ENCODE data around the gene CCT6A.
"Not testable (repeated sequence)": the region's sequence is repeated elsewhere in the genome, so short reads cannot be mapped to it uniquely, and the experiment has no call there.

CCT6A gene

DNA sequence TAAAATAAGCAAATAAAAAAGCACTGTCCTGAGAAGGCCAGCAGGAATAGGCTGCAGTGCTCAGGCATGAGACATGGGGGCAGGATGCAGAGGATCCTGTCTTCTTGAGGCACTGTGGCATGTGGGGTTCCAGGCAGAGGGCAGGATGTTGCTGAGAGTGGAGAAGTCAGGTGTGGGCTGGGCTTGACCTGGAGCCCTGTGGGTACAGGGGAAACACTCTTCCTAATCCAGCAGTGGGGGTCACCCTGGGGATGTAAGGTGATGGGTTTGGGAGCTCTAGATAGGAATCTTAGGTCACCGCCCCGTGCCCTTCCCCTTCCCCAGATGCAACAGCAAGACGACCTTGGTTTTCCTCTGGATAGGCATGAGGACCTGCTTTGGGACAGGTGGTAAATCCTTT, 26.1 kb downstream of the CCT6A start:
- Mint-ChIP-seq H3K36me3 (peaks cover 43 to 48% of the 10 kb centered on the region in 2 donors), H3K27ac (no peak overlapping the region), H3K4me1 (peaks cover 2 to 10% of the 10 kb centered on the region in 2 donors), H3K9me3 (no peaks in the 10 kb centered on the region), H3K27me3 (no peaks in the 10 kb centered on the region), H3K4me3 (no peak overlapping the region)
- no peak for DNase-seq
- ATAC-seq (replicated peaks), result no peak

DNA sequence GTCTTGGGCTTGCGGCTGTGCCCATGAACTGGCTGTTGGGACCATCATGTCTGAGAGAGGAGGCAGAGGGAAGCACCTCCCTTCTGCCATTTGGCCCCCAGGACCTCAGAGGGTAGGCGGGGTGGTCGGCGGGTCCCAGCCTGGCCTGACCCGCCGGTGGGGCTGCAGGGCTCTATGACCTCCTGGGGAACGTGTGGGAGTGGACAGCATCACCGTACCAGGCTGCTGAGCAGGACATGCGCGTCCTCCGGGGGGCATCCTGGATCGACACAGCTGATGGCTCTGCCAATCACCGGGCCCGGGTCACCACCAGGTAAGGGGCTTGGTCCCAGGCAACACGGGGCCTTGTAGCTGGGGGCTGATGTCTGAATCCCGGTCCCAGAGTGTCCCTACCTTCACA, 26.6 kb downstream of the CCT6A start:
- H3K36me3 Mint-ChIP-seq, result peaks cover 39 to 45% of the 10 kb centered on the region in 2 donors
- DNase-seq (no peak), ATAC-seq (replicated peaks) (no peak)
- H3K27ac Mint-ChIP-seq, result no peak overlapping the region
- no peaks in the 10 kb centered on the region for H3K9me3 Mint-ChIP-seq
- no peaks in the 10 kb centered on the region for H3K27me3 Mint-ChIP-seq
- peaks cover 2 to 10% of the 10 kb centered on the region in 2 donors for H3K4me1 Mint-ChIP-seq
- H3K4me3 Mint-ChIP-seq, result no peak overlapping the region

DNA sequence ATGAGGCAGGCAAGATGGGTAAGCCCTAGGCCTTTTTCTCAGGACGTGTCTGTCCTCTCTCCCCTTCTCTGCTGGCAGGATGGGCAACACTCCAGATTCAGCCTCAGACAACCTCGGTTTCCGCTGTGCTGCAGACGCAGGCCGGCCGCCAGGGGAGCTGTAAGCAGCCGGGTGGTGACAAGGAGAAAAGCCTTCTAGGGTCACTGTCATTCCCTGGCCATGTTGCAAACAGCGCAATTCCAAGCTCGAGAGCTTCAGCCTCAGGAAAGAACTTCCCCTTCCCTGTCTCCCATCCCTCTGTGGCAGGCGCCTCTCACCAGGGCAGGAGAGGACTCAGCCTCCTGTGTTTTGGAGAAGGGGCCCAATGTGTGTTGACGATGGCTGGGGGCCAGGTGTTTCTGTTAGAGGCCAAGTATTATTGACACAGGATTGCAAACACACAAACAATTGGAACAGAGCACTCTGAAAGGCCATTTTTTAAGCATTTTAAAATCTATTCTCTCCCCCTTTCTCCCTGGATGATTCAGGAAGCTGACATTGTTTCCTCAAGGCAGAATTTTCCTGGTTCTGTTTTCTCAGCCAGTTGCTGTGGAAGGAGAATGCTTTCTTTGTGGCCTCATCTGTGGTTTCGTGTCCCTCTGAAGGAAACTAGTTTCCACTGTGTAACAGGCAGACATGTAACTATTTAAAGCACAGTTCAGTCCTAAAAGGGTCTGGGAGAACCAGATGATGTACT, 28.1 kb downstream of the CCT6A start:
- H3K4me3 Mint-ChIP-seq, result no peak overlapping the region
- DNase-seq (no peak), ATAC-seq (replicated peaks) (no peak)
- no peaks in the 10 kb centered on the region for H3K9me3 Mint-ChIP-seq
- H3K4me1 Mint-ChIP-seq, result peaks cover 0 to 5% of the 10 kb centered on the region in 2 donors
- H3K27me3 Mint-ChIP-seq, result no peaks in the 10 kb centered on the region
- H3K36me3 Mint-ChIP-seq, result peaks cover 43 to 50% of the 10 kb centered on the region in 2 donors
- peak overlapping the region; percentile 71 for H3K27ac Mint-ChIP-seq

DNA sequence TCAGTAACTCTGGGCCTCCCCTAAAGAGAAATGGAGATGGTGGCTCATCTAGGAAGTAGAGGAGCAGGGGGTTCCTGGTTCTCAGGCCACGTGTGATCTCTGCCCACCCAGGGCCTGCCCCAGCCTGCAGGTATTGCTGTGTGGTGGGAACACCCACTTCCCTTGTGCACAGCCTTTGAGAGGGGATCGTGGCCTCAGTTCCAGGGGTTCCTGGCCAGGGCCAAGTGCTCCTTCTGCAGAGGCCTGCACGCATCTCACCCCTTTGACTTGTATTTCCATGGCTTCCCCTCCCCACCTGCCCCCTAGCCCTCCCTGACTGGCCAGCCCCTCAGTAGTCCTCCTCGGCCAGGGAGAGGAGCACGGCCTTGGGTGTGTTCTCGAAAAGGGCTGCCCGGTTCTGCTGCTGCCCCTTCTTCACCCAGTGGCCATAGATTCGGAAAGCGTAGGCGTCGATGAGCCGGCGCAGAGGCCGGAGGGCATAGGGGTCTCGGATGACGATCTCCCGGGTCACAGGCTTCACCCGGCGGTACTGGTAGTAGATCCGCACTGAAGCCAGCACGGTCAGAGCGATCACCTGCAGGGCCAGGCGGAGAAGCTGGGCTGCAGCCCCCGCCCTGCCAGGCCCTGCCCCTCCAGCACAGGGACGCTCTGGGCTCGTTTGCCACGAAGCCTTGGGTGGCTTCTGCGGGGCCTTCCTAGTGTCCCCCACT, 29.3 kb downstream of the CCT6A start:
- DNase-seq; H3K27me3 Mint-ChIP-seq; ATAC-seq (replicated peaks); H3K4me3 Mint-ChIP-seq; H3K4me1 Mint-ChIP-seq; H3K9me3 Mint-ChIP-seq: not testable (repeated sequence)
- Mint-ChIP-seq H3K36me3 (peaks cover 44 to 51% of the 10 kb centered on the region in 2 donors), H3K27ac (peak overlapping the region; percentile 34)

DNA sequence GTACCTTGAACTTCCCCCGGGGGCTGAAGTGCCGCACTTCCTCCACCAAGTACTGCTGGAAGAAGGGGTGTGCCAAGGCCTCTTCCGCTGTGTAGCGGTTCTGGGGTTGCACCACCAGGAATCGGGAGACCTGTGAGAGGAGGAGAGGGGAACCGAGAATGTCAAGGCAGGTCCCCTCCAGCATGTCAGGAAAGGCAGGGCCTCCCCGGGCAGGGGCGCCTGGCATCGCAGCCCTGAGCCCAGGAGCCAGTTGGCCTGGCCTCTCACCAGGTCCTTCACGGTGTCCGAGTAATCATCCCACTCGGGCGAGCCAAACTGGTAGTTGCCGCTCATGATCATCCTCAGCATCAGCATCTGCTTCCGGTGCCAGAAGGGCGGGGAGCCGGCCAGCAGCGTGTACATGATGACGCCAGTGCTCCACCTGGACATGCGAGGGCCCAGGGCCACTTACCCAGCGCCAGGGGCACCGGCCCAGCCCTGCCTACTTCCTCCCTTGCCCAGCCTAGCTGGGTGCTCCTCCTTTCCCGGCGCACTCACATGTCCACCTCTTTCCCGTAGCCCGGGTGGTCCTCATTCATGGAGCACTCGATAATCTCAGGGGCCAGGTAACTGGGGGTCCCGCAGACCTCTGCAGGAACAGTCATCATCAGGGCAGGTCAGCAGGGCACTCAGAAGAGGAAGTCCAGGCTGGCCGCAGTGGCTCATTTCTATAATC, 30.2 kb downstream of the CCT6A start:
- H3K4me3 Mint-ChIP-seq, result no peak overlapping the region
- no peak for ATAC-seq (replicated peaks)
- H3K27me3 Mint-ChIP-seq, result no peaks in the 10 kb centered on the region
- H3K27ac Mint-ChIP-seq, result peak overlapping the region; percentile 59
- H3K36me3 Mint-ChIP-seq, result peaks cover 43 to 52% of the 10 kb centered on the region in 2 donors
- peaks cover 0 to 5% of the 10 kb centered on the region in 2 donors for H3K4me1 Mint-ChIP-seq
- no peaks in the 10 kb centered on the region for H3K9me3 Mint-ChIP-seq
- no peak for DNase-seq

DNA sequence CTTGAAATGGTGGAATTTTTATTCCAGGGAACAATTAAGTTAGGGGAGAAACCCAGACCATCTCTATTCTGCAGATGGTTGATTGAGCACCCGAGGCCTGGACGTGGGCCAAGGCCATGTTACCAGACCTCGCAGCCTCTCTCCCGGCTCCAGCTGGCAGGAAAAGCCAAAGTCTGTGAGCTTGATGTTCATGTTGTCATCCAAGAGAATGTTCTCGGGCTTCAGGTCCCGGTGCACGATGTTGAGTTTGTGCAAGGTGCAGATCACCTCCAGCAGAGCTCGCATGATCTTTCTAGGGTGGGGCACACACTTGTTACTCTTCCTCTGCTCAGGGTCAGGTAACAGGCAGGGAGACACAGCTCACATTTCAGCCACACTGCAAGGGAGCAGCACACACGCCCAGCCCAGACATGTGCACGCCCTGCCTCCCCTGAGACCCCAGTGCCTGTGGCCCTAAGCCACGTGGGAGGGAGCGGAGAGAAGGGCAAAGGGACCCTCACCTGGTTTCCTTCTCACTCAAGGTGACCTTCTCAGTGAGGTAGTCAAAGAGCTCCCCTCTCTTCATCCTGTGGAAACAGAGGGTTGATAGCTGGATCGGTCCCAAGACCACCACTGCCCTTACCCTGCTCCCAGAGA, 31.7 kb downstream of the CCT6A start:
- ATAC-seq (replicated peaks), result peak; percentile 16 to 43
- H3K36me3 Mint-ChIP-seq, result peaks cover 43 to 54% of the 10 kb centered on the region in 2 donors
- no peak for DNase-seq
- H3K4me1 Mint-ChIP-seq, result peaks cover 0 to 5% of the 10 kb centered on the region in 2 donors
- no peaks in the 10 kb centered on the region for H3K9me3 Mint-ChIP-seq
- no peaks in the 10 kb centered on the region for H3K27me3 Mint-ChIP-seq
- no peak overlapping the region for H3K4me3 Mint-ChIP-seq
- H3K27ac Mint-ChIP-seq, result peak overlapping the region; percentile 33

DNA sequence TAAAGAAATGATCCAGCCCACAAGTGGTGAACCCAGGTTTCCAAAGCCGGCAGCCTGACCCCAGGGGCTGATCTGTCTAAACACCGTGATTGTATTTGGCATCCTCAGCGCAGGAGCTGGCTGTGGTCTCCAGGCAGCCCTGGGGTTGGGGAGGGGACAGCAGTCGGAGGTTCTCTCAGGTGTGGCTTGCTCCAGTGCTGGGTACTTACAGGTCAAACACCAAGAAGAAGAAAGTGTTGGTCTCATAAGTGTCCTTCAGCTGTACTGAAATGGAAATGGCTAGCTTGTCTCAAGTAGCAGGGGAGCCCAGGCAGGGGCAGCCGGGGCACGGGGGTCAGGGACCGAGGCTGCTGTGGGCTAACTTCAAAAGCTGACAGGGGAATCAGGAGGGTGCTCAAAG, 35.2 kb downstream of the CCT6A start:
- Mint-ChIP-seq H3K27ac (no peak overlapping the region), H3K36me3 (peaks cover 26 to 46% of the 10 kb centered on the region in 2 donors), H3K4me1 (peaks cover 0 to 3% of the 10 kb centered on the region in 2 donors), H3K27me3 (no peaks in the 10 kb centered on the region), H3K9me3 (no peaks in the 10 kb centered on the region), H3K4me3 (no peak overlapping the region)
- DNase-seq (no peak), ATAC-seq (replicated peaks) (no peak)

DNA sequence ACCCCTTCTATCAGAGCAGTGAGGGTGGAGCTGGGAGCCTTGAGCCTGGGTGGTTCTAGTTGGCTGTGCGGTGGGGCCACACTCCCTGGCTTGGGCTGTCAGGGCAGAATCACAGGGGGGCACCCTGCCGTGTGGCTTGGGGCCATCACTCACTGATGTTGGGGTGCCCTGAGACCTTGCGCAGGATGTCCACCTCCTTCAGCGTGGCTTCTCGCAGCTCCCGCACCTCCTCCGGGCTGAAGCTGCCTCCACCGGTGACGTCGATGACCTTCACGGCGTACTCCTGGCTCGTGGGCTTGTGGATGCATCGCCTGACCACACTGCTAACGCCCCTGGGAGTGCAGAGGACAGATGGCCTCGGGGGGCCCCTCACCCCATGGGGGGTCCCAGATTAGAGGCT, 35.9 kb downstream of the CCT6A start:
- Mint-ChIP-seq H3K27me3 (no peaks in the 10 kb centered on the region), H3K36me3 (peaks cover 19 to 43% of the 10 kb centered on the region in 2 donors), H3K27ac (no peak overlapping the region), H3K4me3 (no peak overlapping the region), H3K4me1 (peaks cover 0 to 3% of the 10 kb centered on the region in 2 donors), H3K9me3 (no peaks in the 10 kb centered on the region)
- DNase-seq, result no peak
- ATAC-seq (replicated peaks), result no peak

DNA sequence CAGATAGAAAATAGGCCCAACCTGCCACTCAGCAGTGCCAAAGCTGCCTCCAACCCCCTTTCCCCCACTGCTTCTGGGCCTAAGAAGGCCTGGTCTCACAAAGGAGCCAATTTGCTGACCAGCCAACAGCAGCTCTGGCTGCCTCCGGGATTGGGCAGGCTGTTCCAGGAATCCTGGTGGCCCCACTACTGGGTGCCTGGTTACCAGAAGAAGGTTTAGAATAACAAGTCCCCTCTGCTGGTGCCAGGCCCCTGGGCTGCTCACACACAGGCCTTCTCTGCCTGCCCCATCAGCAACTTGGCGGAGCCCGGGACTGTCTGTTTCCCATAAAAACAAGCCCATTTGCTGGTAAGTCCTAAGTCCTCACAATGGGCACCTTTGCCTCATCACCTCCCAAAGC, 40.0 kb downstream of the CCT6A start:
- ATAC-seq (replicated peaks) (no peak), DNase-seq (no peak)
- Mint-ChIP-seq H3K36me3 (peaks cover 14 to 29% of the 10 kb centered on the region in 2 donors), H3K4me3 (no peak overlapping the region), H3K27ac (peak overlapping the region; percentile 54), H3K9me3 (no peaks in the 10 kb centered on the region), H3K27me3 (no peaks in the 10 kb centered on the region), H3K4me1 (peaks cover 0 to 5% of the 10 kb centered on the region in 2 donors)

DNA sequence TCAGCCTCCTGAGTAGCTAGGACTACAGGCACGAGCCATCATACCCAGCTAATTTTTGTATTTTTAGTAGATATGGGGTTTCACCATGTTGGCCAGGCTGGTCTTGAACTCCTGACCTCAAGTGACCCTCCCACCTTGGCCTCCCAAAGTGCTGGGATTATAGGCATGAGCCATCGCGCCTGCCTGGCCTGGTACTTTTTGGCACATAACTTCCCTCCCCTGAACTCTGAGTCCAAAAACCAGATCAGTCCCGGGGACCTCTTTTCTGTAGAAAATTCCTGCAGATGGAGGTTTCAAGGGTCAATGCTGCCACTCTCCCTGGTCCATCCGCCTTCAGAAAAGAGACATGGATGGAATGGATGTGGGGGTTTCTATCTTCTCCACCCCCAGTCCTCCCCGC, 40.8 kb downstream of the CCT6A start:
- not testable (repeated sequence) for DNase-seq; H3K9me3 Mint-ChIP-seq; H3K27ac Mint-ChIP-seq; H3K27me3 Mint-ChIP-seq; ATAC-seq (replicated peaks); H3K4me3 Mint-ChIP-seq; H3K4me1 Mint-ChIP-seq
- peaks cover 14 to 29% of the 10 kb centered on the region in 2 donors for H3K36me3 Mint-ChIP-seq

DNA sequence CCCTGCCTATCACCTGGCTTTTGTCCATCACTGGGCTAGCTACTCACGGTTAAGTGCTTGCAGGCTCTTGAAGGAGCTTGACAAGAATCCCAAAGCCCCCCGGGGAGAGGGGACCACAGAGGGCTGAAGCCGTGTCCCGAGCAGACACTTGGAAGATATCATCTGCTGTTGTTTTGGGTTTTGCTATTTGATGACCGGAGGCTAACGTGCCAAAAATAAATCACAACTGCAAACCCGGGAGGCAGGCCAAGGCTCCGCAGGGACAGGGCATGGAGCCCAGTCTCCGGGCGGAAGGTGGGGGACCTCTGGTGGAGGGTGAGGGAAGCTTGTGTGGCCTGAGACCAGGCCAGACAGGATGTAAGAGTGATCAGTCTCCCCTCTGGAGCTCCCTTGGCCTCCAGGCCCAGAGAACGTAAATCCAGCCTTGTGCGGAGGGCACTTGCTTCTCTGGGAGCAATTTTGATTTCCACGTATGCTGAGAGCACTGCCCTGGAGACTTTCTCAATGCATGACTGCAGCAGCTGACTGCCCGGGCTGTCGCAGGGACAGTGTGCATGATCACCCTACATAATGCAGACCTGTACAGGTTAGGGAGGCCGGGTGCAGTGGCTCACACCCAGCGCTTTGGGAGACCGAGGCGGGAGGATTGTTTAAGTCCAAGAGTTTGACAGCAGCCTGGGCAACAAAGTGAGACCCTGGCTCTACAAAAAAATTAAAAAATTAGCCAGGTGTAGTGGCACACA, 41.4 kb downstream of the CCT6A start, which contains the start of gene PHKG1:
TSS of gene PHKG1 (minus strand) at position 164 of the 743 bp plus-strand sequence. CDS start 4,011 bp downstream, outside the sequence.
- peak within 1 kb of the TSS; percentile 54 for H3K27ac Mint-ChIP-seq
- ATAC-seq (replicated peaks), result peak in 1 of 2 donors; percentile 27

DNA sequence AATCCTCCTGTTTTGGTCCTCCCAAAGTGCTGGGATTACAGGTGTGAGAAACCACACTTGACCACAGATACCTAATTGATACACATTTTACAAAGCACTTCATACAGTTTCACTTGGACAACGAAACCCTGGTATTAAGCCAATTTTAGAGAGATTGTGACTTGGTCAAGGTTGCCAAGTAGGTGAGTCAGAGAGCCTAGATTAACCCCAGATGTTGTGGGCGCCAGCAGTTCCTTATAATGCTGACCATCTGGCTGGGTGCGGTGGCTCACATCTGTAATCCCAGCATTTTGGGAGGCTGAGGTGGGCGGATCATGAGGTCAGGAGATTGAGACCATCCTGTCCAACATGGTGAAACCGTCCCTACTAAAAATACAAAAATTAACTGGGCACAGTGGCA, 46.1 kb downstream of the CCT6A start:
- H3K9me3 Mint-ChIP-seq, result no peaks in the 10 kb centered on the region
- H3K27me3 Mint-ChIP-seq, result no peaks in the 10 kb centered on the region
- no peak for DNase-seq

More for the DNA sequence above, 41.4 kb downstream of the CCT6A start, which contains the start of gene PHKG1:
- DNase-seq, result no peak
- no peaks in the 10 kb centered on the region for H3K9me3 Mint-ChIP-seq
- H3K27me3 Mint-ChIP-seq, result no peaks in the 10 kb centered on the region
- peaks cover 14 to 29% of the 10 kb centered on the region in 2 donors for H3K36me3 Mint-ChIP-seq
- peaks cover 0 to 5% of the 10 kb centered on the region in 2 donors for H3K4me1 Mint-ChIP-seq
- H3K4me3 Mint-ChIP-seq, result no peak within 1 kb of the TSS

DNA sequence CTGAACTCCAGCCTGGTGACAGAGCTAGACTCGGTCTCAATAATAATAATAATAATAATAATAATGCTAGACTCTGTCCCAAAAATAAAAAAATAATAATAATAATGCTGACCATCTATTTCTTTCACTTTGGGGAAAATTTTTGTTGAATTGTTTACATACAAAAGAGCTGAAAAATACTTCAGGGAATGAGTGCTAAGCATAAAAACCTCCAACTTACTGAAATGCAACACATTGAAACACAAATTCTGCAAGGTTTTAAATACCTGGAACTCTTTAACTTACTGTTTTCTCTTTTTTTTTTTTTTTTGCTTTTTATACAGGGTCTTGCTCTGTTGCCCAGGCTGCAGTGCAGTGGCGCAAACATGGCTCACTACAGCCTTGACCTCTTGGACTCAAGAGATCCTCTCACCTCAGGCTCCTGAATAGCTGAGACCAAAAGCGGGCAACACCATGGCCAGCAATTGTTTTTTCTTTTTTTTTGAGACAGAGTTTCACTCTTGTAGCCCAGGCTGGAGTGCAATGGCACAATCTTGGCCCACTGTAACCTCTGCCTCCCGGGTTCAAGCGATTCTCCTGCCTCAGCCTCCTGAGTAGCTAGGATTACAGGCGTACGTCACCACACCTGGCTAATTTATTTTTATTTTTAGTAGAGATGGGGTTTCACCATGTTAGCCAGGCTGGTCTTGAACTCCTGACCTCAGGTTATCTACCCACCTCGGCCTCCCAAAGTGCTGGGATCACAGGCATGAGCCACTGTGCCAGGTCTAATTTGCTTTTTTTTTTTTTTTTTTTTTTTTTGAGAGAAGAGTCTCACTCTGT, 46.8 kb downstream of the CCT6A start:
- not testable (repeated sequence) for H3K4me1 Mint-ChIP-seq; ATAC-seq (replicated peaks); H3K9me3 Mint-ChIP-seq; H3K27ac Mint-ChIP-seq; DNase-seq; H3K4me3 Mint-ChIP-seq; H3K27me3 Mint-ChIP-seq
- H3K36me3 Mint-ChIP-seq, result peaks cover 15 to 32% of the 10 kb centered on the region in 2 donors

More for the DNA sequence above, 46.1 kb downstream of the CCT6A start:
- no peak for ATAC-seq (replicated peaks)
- peaks cover 15 to 30% of the 10 kb centered on the region in 2 donors for H3K36me3 Mint-ChIP-seq
- no peak overlapping the region for H3K4me3 Mint-ChIP-seq
- peaks cover 4 to 8% of the 10 kb centered on the region in 2 donors for H3K4me1 Mint-ChIP-seq
- H3K27ac Mint-ChIP-seq, result no peak overlapping the region

Measured in stimulated activated naive B cell treated with anti-CD40 and anti-IgM and Interleukin-4, amounts not matched to agents 10 μg/mL and 1 μg/mL and 100 μg/mL, for 72 hours (primary cell).